ENCODE measurements around the gene CCDC142. TPM values are rescaled to one million over a fixed set of nuclear protein-coding genes. Genes with fewer than 3 reads are reported as not detected.

Gene CCDC142
- total RNA-seq, 1 experiment from 2014 or later = 47.7 TPM

DNA sequence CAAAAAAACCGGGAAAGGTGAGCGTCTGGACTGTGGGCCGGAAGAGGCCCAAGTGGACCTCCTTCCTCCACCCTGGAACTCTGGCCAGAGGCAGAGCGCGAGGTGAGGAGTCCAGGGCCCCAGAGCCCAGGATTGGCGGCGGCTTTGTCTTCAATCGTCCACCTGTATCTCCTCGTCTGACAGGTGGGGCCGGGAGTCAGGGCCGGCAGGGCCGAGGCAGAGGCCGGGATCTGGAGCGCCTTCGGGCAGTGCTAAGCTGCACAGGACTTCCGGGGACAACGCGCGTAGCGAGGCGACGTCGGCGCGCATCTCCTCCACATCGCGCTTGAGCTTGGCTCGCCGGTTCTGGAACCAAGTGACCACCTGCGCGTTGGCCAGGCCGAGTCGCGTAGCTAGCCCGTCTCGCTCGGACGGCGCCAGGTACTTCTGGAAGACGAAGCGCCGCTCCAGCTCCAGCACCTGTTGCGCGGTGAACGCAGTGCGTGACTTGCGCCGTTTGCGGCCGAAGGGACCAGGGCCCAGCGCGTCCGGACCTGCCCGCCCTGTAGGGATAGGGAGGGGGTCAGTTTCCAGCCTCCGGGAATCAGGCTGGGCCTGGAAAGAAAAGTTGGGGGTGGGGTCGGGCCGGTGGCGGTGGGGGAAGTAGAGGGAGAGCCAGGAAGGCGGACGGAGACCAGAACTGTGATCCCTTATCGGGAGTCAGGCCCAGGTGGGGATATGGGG is 15.1 kb upstream of the CCDC142 start:
- Histone ChIP-seq H3K27me3 (ENCODE audit: low read length) (no peaks in the 10 kb centered on the region), H3K4me3 (ENCODE audit: low read length) (no peak overlapping the region), H3K79me2 (ENCODE audit: low read length) (peaks cover 11% of the 10 kb centered on the region), H3K36me3 (ENCODE audit: insufficient read depth, low read length) (peaks cover 11% of the 10 kb centered on the region; the same call in 1 of the 2 replicates), H3K9me3 (ENCODE audit: low read length) (no peaks in the 10 kb centered on the region), H2AFZ (ENCODE audit: low read length) (no peak overlapping the region), H3K27ac (ENCODE audit: low read length) (no peak overlapping the region), H4K20me1 (ENCODE audit: insufficient read depth, low read depth, low read length) (no peaks in the 10 kb centered on the region), H3K4me2 (ENCODE audit: low read depth, low read length, poor library complexity, severe bottlenecking) (no peak overlapping the region), H3K9ac (ENCODE audit: low read length) (no peak overlapping the region), H3K9me2 (replicated peaks; ENCODE audit: insufficient read depth, low read length) (no peaks in the 10 kb centered on the region), H3K4me1 (ENCODE audit: low read length) (peaks cover 19% of the 10 kb centered on the region)
- no peak for DNase-seq

GRCh38 chr2:74496997-74497776 is 14.4 kb upstream of the CCDC142 start:
- H3K36me3 ChIP-seq (ENCODE audit: insufficient read depth, low read length) = peaks cover 12% of the 10 kb centered on the region; the same call in 1 of the 2 replicates
- no peaks in the 10 kb centered on the region for H3K9me3 ChIP-seq (ENCODE audit: low read length)
- H2AFZ ChIP-seq (ENCODE audit: low read length) = no peak overlapping the region
- no peaks in the 10 kb centered on the region for H4K20me1 ChIP-seq (ENCODE audit: insufficient read depth, low read depth, low read length)
- H3K27me3 ChIP-seq (ENCODE audit: low read length) = no peaks in the 10 kb centered on the region
- H3K4me3 ChIP-seq (ENCODE audit: low read length) = no peak overlapping the region
- H3K9ac ChIP-seq (ENCODE audit: low read length) = no peak overlapping the region
- no peak overlapping the region for H3K4me2 ChIP-seq (ENCODE audit: low read depth, low read length, poor library complexity, severe bottlenecking)
- DNase-seq = no peak
- H3K4me1 ChIP-seq (ENCODE audit: low read length) = peaks cover 12% of the 10 kb centered on the region
- peaks cover 5% of the 10 kb centered on the region for H3K79me2 ChIP-seq (ENCODE audit: low read length)
- no peak overlapping the region for H3K27ac ChIP-seq (ENCODE audit: low read length)
- no peaks in the 10 kb centered on the region for H3K9me2 ChIP-seq (replicated peaks; ENCODE audit: insufficient read depth, low read length)

- H3K4me3 ChIP-seq (ENCODE audit: low read length) = no peak overlapping the region
- DNase-seq = no peak
- H3K9ac ChIP-seq (ENCODE audit: low read length) = no peak overlapping the region
- H4K20me1 ChIP-seq (ENCODE audit: insufficient read depth, low read depth, low read length) = no peaks in the 10 kb centered on the region
- H3K9me3 ChIP-seq (ENCODE audit: low read length) = no peaks in the 10 kb centered on the region
- H3K36me3 ChIP-seq (ENCODE audit: insufficient read depth, low read length) = peaks cover 22% of the 10 kb centered on the region; the same call in 1 of the 2 replicates
- H3K4me2 ChIP-seq (ENCODE audit: low read depth, low read length, poor library complexity, severe bottlenecking) = no peak overlapping the region
- H3K27me3 ChIP-seq (ENCODE audit: low read length) = no peaks in the 10 kb centered on the region
- no peaks in the 10 kb centered on the region for H3K79me2 ChIP-seq (ENCODE audit: low read length)
- no peak overlapping the region for H3K27ac ChIP-seq (ENCODE audit: low read length)
- H3K9me2 ChIP-seq (replicated peaks; ENCODE audit: insufficient read depth, low read length) = no peaks in the 10 kb centered on the region
- no peak overlapping the region for H2AFZ ChIP-seq (ENCODE audit: low read length)
- H3K4me1 ChIP-seq (ENCODE audit: low read length) = no peaks in the 10 kb centered on the region
These were observed 12.6 kb upstream of the CCDC142 start for GRCh38 chr2:74495440-74495839.

- Histone ChIP-seq H3K4me3 (ENCODE audit: low read length) (no peak overlapping the region), H3K9me3 (ENCODE audit: low read length) (no peaks in the 10 kb centered on the region), H3K36me3 (ENCODE audit: insufficient read depth, low read length) (peaks cover 22% of the 10 kb centered on the region; the same call in 1 of the 2 replicates), H3K79me2 (ENCODE audit: low read length) (no peaks in the 10 kb centered on the region), H3K4me2 (ENCODE audit: low read depth, low read length, poor library complexity, severe bottlenecking) (no peak overlapping the region), H3K4me1 (ENCODE audit: low read length) (no peaks in the 10 kb centered on the region), H2AFZ (ENCODE audit: low read length) (no peak overlapping the region), H4K20me1 (ENCODE audit: insufficient read depth, low read depth, low read length) (no peaks in the 10 kb centered on the region), H3K9me2 (replicated peaks; ENCODE audit: insufficient read depth, low read length) (no peaks in the 10 kb centered on the region), H3K9ac (ENCODE audit: low read length) (no peak overlapping the region), H3K27ac (ENCODE audit: low read length) (no peak overlapping the region), H3K27me3 (ENCODE audit: low read length) (no peaks in the 10 kb centered on the region)
- no peak for DNase-seq
These were observed 10.7 kb upstream of the CCDC142 start for GRCh38 chr2:74493546-74493945.

DNA sequence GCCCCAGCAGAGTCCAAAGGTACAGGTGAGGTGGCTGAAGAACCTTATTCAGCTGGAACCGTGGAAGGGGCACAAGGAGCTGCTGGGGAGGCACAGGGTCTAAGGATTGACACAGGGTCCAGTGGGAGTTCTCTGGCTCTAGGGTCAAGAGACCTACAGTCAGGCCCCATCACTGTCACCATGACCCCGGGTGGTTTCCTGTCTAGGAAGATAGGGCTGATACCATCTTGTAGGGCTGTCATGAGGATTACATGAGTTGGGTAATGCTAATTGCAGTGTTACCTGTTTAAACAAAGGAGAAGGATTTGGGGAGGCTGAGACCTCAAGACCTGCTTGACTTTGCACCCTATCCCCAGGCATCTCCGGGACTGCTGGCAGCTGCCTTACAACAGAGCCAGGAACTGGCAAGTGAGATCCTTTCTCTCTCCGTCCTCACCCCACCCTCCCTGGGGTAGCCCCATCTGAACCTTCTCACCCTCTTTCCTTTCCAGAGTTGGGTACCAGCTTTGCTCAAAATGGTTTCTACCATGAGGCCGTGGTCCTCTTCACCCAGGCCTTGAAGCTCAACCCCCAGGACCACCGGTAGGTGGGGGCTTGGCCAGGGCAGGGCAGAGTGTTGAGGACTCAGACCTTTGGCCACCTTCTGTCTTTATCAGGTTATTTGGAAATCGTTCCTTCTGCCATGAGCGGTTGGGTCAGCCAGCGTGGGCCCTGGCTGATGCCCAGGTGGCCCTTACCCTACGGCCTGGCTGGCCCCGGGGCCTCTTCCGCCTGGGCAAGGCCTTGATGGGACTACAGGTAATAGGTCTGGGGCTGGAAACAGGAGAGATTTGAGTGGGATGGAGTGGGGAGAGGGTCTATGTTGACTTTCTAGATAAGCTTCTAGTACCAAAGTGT is 9.1 kb upstream of the CCDC142 start:
- no peaks in the 10 kb centered on the region for H4K20me1 ChIP-seq (ENCODE audit: insufficient read depth, low read depth, low read length)
- peaks cover 25% of the 10 kb centered on the region; the same call in 1 of the 2 replicates for H3K36me3 ChIP-seq (ENCODE audit: insufficient read depth, low read length)
- H3K4me2 ChIP-seq (ENCODE audit: low read depth, low read length, poor library complexity, severe bottlenecking) = no peak overlapping the region
- H3K4me1 ChIP-seq (ENCODE audit: low read length) = no peaks in the 10 kb centered on the region
- H2AFZ ChIP-seq (ENCODE audit: low read length) = no peak overlapping the region
- DNase-seq = no peak
- H3K9me2 ChIP-seq (replicated peaks; ENCODE audit: insufficient read depth, low read length) = no peaks in the 10 kb centered on the region
- H3K79me2 ChIP-seq (ENCODE audit: low read length) = peaks cover 4% of the 10 kb centered on the region; the same call in 1 of the 2 replicates
- H3K27me3 ChIP-seq (ENCODE audit: low read length) = no peaks in the 10 kb centered on the region
- no peak overlapping the region for H3K9ac ChIP-seq (ENCODE audit: low read length)
- H3K9me3 ChIP-seq (ENCODE audit: low read length) = no peaks in the 10 kb centered on the region
- no peak overlapping the region for H3K4me3 ChIP-seq (ENCODE audit: low read length)
- no peak overlapping the region for H3K27ac ChIP-seq (ENCODE audit: low read length)

GRCh38 chr2:74489906-74490305 is 7.1 kb upstream of the CCDC142 start:
- peaks cover 25% of the 10 kb centered on the region; the same call in 1 of the 2 replicates for H3K36me3 ChIP-seq (ENCODE audit: insufficient read depth, low read length)
- no peaks in the 10 kb centered on the region for H3K27me3 ChIP-seq (ENCODE audit: low read length)
- no peaks in the 10 kb centered on the region for H3K4me1 ChIP-seq (ENCODE audit: low read length)

GRCh38 chr2:74488643-74489481 is 6.1 kb upstream of the CCDC142 start:
- Histone ChIP-seq H3K79me2 (ENCODE audit: low read length) (peaks cover 20% of the 10 kb centered on the region), H3K4me1 (ENCODE audit: low read length) (peaks cover 4% of the 10 kb centered on the region), H3K27me3 (ENCODE audit: low read length) (no peaks in the 10 kb centered on the region), H3K4me3 (ENCODE audit: low read length) (no peak overlapping the region), H4K20me1 (ENCODE audit: insufficient read depth, low read depth, low read length) (no peaks in the 10 kb centered on the region), H3K27ac (ENCODE audit: low read length) (no peak overlapping the region), H3K9ac (ENCODE audit: low read length) (no peak overlapping the region), H3K4me2 (ENCODE audit: low read depth, low read length, poor library complexity, severe bottlenecking) (no peak overlapping the region), H3K9me2 (replicated peaks; ENCODE audit: insufficient read depth, low read length) (no peaks in the 10 kb centered on the region), H3K36me3 (ENCODE audit: insufficient read depth, low read length) (peaks cover 21% of the 10 kb centered on the region; the same call in 1 of the 2 replicates), H2AFZ (ENCODE audit: low read length) (no peak overlapping the region), H3K9me3 (ENCODE audit: low read length) (no peaks in the 10 kb centered on the region)
- DNase-seq = no peak

More at GRCh38 chr2:74489906-74490305, 7.1 kb upstream of the CCDC142 start:
- Histone ChIP-seq H3K9me3 (ENCODE audit: low read length) (no peaks in the 10 kb centered on the region), H3K4me2 (ENCODE audit: low read depth, low read length, poor library complexity, severe bottlenecking) (no peak overlapping the region), H3K27ac (ENCODE audit: low read length) (no peak overlapping the region), H3K79me2 (ENCODE audit: low read length) (peaks cover 11% of the 10 kb centered on the region; the same call in 1 of the 2 replicates), H3K4me3 (ENCODE audit: low read length) (no peak overlapping the region), H3K9ac (ENCODE audit: low read length) (no peak overlapping the region), H2AFZ (ENCODE audit: low read length) (no peak overlapping the region), H3K9me2 (replicated peaks; ENCODE audit: insufficient read depth, low read length) (no peaks in the 10 kb centered on the region), H4K20me1 (ENCODE audit: insufficient read depth, low read depth, low read length) (no peaks in the 10 kb centered on the region)
- no peak for DNase-seq

All from Karpas-422 (cell line).